Keratinocyte (primary cell): ENCODE measurements around the gene KLF7. TPM values are rescaled to one million over a fixed set of nuclear protein-coding genes. Genes with fewer than 3 reads are reported as not detected.

Experiments
- DNase-seq: peaks from one replicate; pipeline ENCODE4 v3.0.0-alpha.2; 2011; ENCODE audit warnings: low read depth, missing footprints, low spot score
- FAIRE-seq: peaks from 2 replicates; lab custom pipeline; 2011; peaks lifted over from hg19 to GRCh38; lab: Jason Lieb, UNC
- H2AFZ ChIP-seq: 2 replicates; pipeline ENCODE4 v1.6.0; 2012; ENCODE audit warnings: low read length, control low read depth, inconsistent platforms; ENCODE audit not compliant: control insufficient read depth
- H3K27ac ChIP-seq: 2 replicates; pipeline ENCODE4 v1.5.1; 2011; ENCODE audit warnings: low read length; ENCODE audit not compliant: control insufficient read depth, insufficient read depth
- H3K27me3 ChIP-seq: 3 replicates; pipeline ENCODE4 v1.6.0; 2011; ENCODE audit warnings: low read length; ENCODE audit not compliant: control insufficient read depth, insufficient read depth; ENCODE audit errors: extremely low read depth
- H3K36me3 ChIP-seq, 2 experiments: 2 replicates in 1 of 2; 3 replicates in 1 of 2; pipeline ENCODE4 v1.5.1; 2011; ENCODE audit warnings: low read length in 2 of 2, mild to moderate bottlenecking in 1 of 2; ENCODE audit not compliant: control insufficient read depth in 2 of 2, insufficient read depth in 2 of 2; ENCODE audit errors: extremely low read depth in 1 of 2
- H3K4me1 ChIP-seq: 3 replicates; pipeline ENCODE4 v1.5.1; 2011; ENCODE audit warnings: low read length; ENCODE audit not compliant: control insufficient read depth, insufficient read depth; ENCODE audit errors: extremely low read depth
- H3K4me2 ChIP-seq: 3 replicates; pipeline ENCODE4 v1.6.0; 2011; ENCODE audit warnings: low read depth, low read length; ENCODE audit not compliant: control insufficient read depth, insufficient read depth; ENCODE audit errors: extremely low read depth
- H3K4me3 ChIP-seq, 3 experiments: fragments of 200-600 bp in 1 of 3; sonication (generic) in 1 of 3; 2 replicates in 2 of 3; 3 replicates in 1 of 3; pipeline ENCODE4 v1.5.1; 2011 to 2016; ENCODE audit warnings: low read length in 3 of 3, mild to moderate bottlenecking in 3 of 3, control low read depth in 2 of 3, inconsistent platforms in 1 of 3, low read depth in 1 of 3, mixed read lengths in 1 of 3, mixed run types in 1 of 3, moderate library complexity in 1 of 3; ENCODE audit not compliant: control insufficient read depth in 2 of 3, insufficient read depth in 2 of 3; ENCODE audit errors: extremely low read depth in 1 of 3
- H3K79me2 ChIP-seq: 2 replicates; pipeline ENCODE4 v1.6.0; 2012; ENCODE audit warnings: low read length; ENCODE audit not compliant: control insufficient read depth, insufficient read depth
- H3K9ac ChIP-seq: 3 replicates; pipeline ENCODE4 v1.6.0; 2011; ENCODE audit warnings: low read length; ENCODE audit not compliant: control insufficient read depth, insufficient read depth; ENCODE audit errors: extremely low read depth
- H3K9me1 ChIP-seq: 3 replicates; pipeline ENCODE4 v1.6.0; 2011; ENCODE audit warnings: low read length; ENCODE audit not compliant: control insufficient read depth, insufficient read depth; ENCODE audit errors: extremely low read depth
- H3K9me3 ChIP-seq: 2 replicates; pipeline ENCODE4 v1.5.1; 2012; ENCODE audit warnings: low read depth, low read length; ENCODE audit not compliant: control insufficient read depth
- H4K20me1 ChIP-seq: 3 replicates; pipeline ENCODE4 v1.6.0; 2011; ENCODE audit warnings: low read length; ENCODE audit not compliant: control insufficient read depth, insufficient read depth; ENCODE audit errors: extremely low read depth
- EZH2 ChIP-seq: IDR thresholded peaks from one replicate; pipeline ENCODE4 v1.6.1; 2012; ENCODE audit warnings: inconsistent platforms, mild to moderate bottlenecking, low read length, moderate library complexity
- dilution Hi-C: fragments of 300-500 bp; cut with MboI; formaldehyde crosslinking; loops from one replicate; pipeline ENCODE4 v1.7.0; 2020; ENCODE audit warnings: low sequenced_read_pairs; ENCODE audit not compliant: extremely low pct_ligation_motif_present
- polyA plus RNA-seq, 5 experiments: library from polyadenylated mRNA; depleted of rRNA in 3 of 5; stranded (reverse) in 3 of 5; stranded (forward) in 1 of 5; unstranded in 1 of 5; fragments of >200 nt; gene quantifications; 1 replicate in 1 of 5; 2 replicates in 3 of 5; 3 replicates in 1 of 5; pipeline versions ENCODE4 v1.2.1 to v1.2.3, GENCODE V29; 2011 to 2012; ENCODE audit warnings: missing spikeins in 2 of 5, low read depth in 1 of 5, low replicate concordance in 1 of 5
- TF ChIP-seq, protein P1 (sequence below), 3 experiments: IDR thresholded peaks in 1 of 3; conservative IDR thresholded peaks in 1 of 3; optimal IDR thresholded peaks in 1 of 3; 2 replicates in 2 of 3; 3 replicates in 1 of 3; pipeline versions ENCODE3 to v1.5.1; 2011; ENCODE audit warnings: low read length in 3 of 3, mild to moderate bottlenecking in 3 of 3, moderate library complexity in 2 of 3, control low read depth in 1 of 3, inconsistent platforms in 1 of 3; ENCODE audit not compliant: insufficient read depth in 2 of 3; ENCODE audit errors: extremely low read depth in 1 of 3

The KLF7 gene
- polyA plus RNA-seq, 1 donor (not counting 4 experiments of a cell fraction or from before 2014, with no cell fraction given): 44.7 TPM

DNA sequence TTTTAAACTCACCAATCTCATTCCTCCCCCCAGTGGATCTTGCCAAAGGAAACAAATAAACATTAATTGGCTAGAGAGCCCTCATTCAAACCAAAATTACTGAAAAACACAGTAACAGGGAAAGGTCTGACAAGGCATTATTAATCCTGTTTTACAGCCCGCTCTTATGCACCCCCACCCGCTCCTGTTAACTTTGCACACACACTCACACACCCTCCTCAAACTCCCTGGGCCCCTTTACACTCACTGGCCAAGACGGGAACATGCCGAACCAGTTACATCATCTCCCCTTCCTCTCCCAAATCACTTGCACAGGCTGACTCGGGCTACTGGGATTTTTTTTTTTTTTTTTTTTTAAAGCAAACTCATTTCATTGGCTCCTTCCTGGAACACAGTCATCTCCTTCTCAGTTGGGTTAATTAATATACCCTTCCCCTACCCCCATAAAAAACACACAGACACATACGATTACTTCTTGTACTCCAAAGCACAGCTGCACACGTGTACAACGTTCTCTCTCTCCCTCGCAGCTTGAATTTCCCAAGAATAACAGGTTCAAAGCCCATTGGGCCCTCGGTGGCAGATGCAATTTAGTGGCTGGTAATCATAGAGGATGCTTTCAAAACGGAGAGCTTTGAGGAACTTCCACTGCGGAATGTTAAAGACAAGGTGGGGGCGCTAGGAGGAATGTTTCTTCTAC lies 31.8 kb downstream of the KLF7 start:
- H2AFZ ChIP-seq: no peak overlapping the region
- peaks cover 65% of the 10 kb centered on the region for H3K4me1 ChIP-seq
- DNase-seq (peak; percentile 32), FAIRE-seq (peak; percentile 23)
- no peaks in the 10 kb centered on the region for H3K9me1 ChIP-seq
- no peaks in the 10 kb centered on the region for H3K27me3 ChIP-seq
- peak overlapping the region; percentile 9 for H3K9ac ChIP-seq
- peak overlapping the region; percentile 65 for H3K27ac ChIP-seq
- H3K36me3 ChIP-seq: peaks cover 11 to 20% of the 10 kb centered on the region in 2 experiments
- dilution Hi-C loops: no loop called here
- peaks cover 100% of the 10 kb centered on the region for H3K79me2 ChIP-seq
- no peaks in the 10 kb centered on the region for H4K20me1 ChIP-seq
- TF ChIP-seq EZH2: no peak
- TF ChIP-seq, protein P1, sequence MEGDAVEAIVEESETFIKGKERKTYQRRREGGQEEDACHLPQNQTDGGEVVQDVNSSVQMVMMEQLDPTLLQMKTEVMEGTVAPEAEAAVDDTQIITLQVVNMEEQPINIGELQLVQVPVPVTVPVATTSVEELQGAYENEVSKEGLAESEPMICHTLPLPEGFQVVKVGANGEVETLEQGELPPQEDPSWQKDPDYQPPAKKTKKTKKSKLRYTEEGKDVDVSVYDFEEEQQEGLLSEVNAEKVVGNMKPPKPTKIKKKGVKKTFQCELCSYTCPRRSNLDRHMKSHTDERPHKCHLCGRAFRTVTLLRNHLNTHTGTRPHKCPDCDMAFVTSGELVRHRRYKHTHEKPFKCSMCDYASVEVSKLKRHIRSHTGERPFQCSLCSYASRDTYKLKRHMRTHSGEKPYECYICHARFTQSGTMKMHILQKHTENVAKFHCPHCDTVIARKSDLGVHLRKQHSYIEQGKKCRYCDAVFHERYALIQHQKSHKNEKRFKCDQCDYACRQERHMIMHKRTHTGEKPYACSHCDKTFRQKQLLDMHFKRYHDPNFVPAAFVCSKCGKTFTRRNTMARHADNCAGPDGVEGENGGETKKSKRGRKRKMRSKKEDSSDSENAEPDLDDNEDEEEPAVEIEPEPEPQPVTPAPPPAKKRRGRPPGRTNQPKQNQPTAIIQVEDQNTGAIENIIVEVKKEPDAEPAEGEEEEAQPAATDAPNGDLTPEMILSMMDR (optimal IDR thresholded peaks at IDR 0.05 in 1 of 3, IDR thresholded peaks at IDR 0.05 in 1 of 3, conservative IDR thresholded peaks at IDR 0.05 in 1 of 3; ENCODE audit: extremely low read depth in 1 of 3, insufficient read depth in 2 of 3, low read length in 3 of 3): no peak
- no peaks in the 10 kb centered on the region for H3K9me3 ChIP-seq
- peak overlapping the region; percentile 56 for H3K4me2 ChIP-seq
- H3K4me3 ChIP-seq: peak overlapping the region in 2 of 3 experiments; percentile 7 to 26

DNA sequence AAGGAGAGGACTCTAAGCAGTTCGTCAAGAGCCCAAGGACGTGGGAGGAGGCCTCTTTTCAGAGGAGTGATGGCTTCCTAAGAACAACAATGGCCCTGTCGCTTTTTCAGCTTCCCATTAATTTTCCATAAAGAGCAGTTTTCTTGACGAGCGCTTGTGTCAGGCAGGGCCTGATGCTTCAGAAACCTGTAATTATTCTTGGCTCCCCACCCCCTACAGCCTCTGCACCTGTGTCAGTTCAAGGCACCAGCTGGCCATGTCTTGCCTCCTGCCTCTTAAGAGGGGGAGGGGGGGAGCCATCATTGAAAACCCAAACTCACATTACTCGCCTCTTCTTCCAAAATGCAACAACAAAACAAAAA lies 32.3 kb downstream of the KLF7 start:
- Histone ChIP-seq H2AFZ (no peak overlapping the region), H3K4me2 (peak overlapping the region; percentile 56), H3K9me1 (no peaks in the 10 kb centered on the region), H3K9me3 (no peaks in the 10 kb centered on the region), H3K4me1 (peaks cover 65% of the 10 kb centered on the region), H4K20me1 (no peaks in the 10 kb centered on the region), H3K9ac (peak overlapping the region; percentile 5), H3K4me3 (no peak overlapping the region), H3K79me2 (peaks cover 100% of the 10 kb centered on the region), H3K27me3 (no peaks in the 10 kb centered on the region), H3K27ac (peak overlapping the region; percentile 65), H3K36me3 (peaks cover 10 to 24% of the 10 kb centered on the region in 2 experiments)
- TF ChIP-seq EZH2: no peak
- TF ChIP-seq, protein P1 (optimal IDR thresholded peaks at IDR 0.05 in 1 of 3, IDR thresholded peaks at IDR 0.05 in 1 of 3, conservative IDR thresholded peaks at IDR 0.05 in 1 of 3; ENCODE audit: extremely low read depth in 1 of 3, insufficient read depth in 2 of 3, low read length in 3 of 3): no peak
- no peak for FAIRE-seq
- DNase-seq: no peak
- dilution Hi-C loops: no loop called here
